ENCODE measurements around the gene CCNI2.
"Not testable (repeated sequence)": the region's sequence is repeated elsewhere in the genome, so short reads cannot be mapped to it uniquely, and the experiment has no call there.

CCNI2 gene

DNA sequence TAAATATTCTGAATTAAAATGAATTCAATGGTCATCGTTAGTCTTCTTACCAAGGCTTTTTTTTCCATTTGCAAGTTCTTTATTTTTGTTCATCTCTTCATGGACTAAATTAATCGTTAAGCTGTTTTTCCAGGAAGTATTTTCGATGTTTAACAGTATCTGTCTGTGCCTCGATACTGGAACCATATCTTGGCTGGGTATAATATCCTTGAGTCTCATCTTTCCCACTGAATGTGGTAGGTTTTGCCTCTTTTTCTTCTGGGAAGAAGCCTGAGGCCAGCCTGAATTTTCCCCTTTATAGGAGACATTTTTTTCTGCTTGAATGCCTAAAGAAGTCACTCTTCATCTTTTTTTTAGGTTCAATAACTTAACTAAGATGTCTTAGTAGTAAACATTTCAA lies 33.8 kb downstream of the CCNI2 start:
- no peak for DNase-seq (ENCODE audit: low spot score)

DNA sequence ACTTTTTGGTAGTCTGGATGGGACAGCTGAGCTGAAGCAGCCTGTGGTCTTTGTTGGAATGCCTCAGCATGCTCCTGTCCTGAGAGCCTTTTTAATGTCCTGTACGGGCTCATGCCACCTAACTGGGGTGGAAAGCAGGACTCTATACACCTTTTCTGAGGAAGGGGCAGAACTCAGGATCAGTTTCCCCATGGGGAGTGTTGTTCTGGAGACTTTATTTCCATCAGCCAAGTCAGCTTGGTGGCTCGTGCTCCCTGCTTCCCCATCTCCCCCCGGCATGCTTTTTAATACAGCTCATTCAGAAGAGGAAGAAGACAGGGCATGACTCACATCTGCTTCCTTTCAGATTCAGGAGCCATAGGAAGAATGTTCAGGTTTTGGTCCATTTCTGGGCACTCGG lies 34.9 kb downstream of the CCNI2 start:
- no peak for DNase-seq (ENCODE audit: low spot score)

DNA sequence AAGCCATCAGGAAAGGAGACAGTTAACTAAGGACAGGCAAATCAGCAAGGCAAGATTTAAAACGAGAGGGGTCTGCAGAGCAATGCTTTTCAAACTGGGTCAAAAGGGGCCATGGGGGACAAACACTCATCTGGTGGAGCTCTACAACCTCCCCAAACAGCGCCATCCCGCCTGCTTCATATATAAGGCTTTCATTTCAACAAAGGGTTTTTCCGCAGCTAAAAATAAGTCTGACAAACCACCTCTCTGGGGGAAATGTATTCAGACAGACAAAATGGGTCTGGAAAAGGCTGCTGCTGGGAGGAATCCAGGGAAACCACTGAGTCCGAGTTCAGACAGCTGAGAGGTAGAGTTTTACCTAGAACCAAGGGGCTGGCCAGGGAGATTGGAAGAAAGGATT lies 38.1 kb downstream of the CCNI2 start:
- no peak for DNase-seq (ENCODE audit: low spot score)

DNA sequence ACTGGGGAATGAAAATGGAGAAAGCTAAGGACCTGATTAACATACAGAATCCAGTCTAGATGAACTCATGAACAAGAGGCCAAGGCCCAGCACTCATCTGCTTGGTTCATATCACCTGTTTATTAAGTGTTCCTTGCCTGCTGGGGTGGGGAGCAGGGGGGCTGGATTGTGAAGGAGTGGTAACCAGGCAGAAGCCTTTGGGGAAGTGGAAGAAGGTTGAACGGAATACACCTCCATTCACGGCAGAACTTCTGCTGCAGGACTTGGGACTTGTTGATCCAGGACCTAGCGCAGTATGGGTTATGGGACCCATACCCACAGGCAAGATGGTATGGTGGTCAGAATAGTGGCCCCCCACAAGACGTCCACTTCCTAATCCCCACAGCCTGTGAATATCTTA lies 38.6 kb downstream of the CCNI2 start:
- no peak for DNase-seq (ENCODE audit: low spot score)

DNA sequence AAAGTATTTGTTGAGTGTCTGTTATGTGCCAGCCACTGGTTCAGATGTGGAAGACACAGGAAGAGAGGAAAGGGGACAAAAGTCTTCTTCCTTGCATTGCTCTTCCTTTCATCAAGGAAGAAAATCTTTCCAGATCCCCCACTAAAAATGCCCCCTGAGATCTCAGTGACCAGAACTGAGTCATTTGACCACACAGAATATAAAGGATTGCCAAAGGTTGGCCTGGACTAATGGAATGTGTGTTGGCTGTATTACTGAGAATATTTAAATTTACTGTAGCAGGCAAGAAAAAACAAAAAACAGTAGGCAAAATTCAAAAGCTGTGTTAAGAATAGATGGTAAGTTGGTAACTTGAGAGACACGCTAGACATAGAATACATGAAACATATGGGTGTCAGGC lies 39.9 kb downstream of the CCNI2 start:
- DNase-seq (ENCODE audit: low spot score): no peak

DNA sequence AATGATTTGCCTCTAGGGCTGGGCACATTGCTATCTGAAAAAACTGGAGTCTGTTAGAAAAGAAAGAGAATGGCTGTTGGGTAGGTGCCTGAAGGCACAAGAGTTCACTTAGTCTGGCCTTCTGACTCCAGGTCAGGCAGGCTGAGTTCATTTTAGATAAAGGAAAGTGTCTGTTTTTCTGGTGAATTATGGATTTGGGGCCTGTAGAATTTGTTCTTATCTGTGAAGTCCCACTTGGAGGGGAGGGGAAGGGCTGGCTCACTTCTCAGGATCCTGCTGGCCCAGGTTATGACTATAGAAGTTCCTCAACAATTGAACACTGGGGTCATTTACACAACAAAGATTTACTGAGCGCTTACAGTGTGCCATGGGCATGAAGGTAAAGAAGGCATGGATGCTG lies 41.3 kb downstream of the CCNI2 start:
- no peak for DNase-seq (ENCODE audit: low spot score)

DNA sequence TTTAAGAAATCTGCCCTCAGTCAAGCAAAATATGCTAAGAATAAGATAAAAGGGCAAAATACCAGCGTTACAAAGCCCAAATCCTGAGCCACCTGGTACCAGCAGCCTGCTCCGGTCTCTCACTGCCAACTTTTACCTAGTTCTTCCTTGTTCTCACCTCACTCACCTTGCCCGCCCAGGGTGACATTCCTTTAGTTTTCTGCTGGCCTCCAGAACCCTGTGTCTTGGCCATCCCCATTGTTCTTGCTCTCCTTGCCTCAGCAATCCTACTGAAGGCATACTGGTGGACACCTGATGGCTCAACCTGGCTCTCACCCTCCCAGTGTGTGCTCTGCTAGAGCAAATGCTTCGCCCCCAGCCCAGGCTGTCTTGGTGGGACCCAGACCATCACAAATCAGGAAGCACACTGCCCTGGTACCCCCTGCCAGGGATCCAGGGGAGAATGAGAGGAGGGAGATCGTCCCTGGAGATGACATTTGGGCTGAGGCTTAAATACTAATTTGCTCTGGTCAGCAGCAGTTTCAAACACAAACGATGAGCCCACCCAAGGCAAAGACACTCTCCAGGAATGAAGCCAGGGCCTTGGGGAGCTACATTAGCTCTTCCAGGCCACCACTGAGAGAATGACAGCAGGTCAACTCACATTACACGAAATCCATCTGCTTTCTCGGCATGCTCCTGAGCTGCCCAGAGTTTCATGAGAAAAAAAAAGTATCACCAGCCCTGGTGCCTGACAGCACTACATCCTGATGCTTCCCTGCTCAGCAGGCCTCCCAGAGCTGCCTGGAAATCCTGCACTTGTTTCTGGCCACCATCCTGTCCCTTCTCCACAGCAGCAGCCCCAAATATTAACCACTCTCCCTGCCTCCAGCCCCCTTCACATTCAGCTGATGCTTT lies 42.0 kb downstream of the CCNI2 start:
- no peak for DNase-seq (ENCODE audit: low spot score)

DNA sequence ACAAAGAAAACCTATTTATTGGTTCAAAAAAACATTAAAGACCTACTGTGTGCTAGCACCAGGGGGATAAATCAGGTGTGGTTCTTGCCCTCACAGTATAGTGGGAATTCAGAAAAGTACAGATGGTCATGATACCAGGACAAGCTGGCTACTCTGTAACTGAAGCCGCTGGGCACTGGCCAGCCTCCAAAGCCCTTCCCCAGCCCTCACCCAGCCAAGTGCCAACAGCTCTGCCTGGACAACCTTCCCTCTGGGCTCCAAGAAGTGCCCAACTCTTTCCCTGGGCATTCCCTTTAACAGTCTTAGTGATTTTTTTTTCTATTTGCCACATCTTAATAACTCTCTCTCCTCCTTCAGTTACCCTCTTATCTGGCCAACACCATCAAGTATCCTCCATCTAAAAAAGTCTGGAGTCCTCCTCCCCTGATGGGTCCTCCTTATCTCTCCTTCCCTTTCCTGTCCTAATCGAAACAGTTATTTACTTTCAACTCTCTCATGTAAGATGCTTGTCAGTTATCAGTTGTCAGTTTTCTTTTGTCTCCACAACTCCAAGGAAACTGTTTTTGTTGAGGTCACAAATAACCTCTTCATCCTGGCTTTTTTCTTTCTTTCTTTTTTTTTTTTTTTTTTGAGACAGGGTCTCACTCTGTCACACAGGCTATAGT lies 43.1 kb downstream of the CCNI2 start:
- no peak for DNase-seq (ENCODE audit: low spot score)

DNA sequence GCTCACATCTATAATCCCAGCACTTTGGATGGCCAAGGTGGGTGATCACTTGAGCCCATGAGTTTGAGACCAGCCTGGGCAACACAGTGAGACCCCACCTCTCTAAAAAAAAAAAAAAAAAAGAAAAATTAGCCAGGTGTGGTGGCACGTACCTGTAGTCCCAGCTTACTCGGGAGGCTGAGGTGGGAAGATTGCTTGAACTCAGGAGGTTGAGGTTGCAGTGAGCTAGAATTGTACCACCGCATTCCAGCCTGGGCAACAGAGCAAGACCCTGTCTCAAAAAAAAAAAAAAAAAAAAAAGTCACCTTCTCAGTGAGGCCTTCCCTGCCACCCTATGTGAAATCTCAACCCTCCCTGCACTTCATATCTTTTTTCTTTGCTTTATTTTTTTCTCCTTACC lies 43.8 kb downstream of the CCNI2 start:
- DNase-seq (ENCODE audit: low spot score): no peak

DNA sequence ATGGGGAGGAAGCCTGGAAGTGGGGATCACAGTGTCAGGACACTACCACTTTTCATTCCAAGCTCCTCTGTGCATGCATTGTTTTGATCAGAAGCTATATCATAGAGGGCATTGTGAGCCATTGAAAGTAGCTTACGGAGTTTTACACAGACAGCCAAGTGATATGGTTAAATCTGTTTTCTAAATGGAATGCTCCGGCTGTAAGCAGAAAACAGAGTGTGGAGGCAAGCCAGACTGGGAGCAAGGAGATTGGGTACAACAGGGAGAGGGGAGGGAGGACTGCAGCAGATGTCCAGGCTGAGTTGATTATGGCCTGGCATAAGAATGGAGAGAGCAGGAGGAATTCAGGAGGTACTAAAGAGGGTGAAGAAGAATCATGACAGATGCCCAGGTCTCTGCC lies 50.4 kb downstream of the CCNI2 start:
- DNase-seq (ENCODE audit: low spot score): no peak

DNA sequence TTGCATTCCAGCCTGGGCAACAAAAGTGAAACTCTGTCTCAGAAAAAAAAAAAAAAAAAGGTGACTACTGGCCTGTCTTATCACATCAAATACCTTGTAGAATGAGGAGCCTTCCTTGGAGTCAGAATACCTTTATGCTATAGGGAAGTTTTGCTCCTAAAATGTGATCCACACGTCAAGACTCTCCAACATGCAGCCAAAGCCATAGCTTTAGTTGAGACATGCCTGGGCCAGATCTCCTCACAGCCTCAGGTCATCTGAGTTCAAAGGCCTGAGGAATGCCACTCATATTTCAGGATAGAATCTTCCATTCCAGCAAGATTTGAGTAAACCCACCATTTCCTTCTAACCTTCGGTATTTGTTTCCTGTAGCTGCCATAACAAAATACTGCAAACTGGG lies 52.2 kb downstream of the CCNI2 start:
- no peak for DNase-seq (ENCODE audit: low spot score)

DNA sequence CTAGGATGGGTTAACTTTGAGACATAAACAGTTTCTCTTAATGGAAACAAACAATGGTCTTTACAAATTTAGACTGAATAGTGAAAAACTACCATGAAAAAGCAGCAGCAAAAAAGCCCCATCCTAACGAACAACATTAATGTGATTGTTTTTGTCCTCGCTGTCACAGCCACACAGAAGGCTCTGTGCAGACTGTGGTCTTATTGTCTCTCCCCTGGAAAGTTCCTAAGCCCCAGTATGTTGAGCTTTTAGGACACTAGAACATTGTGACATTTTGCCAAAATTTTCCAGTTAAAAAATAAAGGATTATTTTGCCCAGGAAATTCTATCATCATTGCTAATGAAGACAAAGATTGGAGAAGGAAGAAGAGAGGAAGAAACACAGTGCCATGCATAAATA lies 53.3 kb downstream of the CCNI2 start:
- DNase-seq (ENCODE audit: low spot score): no peak

DNA sequence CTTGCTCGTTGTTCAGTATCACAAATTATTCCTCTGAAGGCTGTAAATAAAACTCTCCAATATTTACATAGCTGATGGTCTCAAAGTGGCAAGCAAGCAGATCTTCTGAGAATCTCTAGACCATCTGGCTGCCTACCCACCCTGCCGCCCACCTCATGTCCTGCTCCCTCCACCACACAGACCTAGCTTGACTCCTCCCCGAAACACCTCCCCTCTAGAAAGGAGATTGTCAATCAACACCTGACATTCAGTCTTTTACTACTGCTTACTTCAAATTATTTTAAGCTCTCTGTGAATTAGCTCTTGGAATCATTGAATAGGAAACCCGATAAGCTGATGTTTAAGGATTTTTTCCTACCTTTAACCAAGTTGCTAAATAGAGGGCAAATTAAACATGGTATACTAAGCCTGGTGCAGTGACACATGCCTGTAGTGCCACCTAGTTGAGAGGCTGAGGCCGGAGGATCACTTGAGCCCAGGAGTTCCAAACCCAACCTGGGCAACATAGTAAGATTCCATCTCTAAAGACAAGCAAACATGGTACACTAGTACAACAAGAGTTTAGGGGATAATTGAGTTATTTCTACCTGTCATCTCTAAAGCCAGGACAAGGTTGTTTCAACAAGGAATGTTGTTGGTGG lies 54.9 kb downstream of the CCNI2 start:
- DNase-seq (ENCODE audit: low spot score): no peak

DNA sequence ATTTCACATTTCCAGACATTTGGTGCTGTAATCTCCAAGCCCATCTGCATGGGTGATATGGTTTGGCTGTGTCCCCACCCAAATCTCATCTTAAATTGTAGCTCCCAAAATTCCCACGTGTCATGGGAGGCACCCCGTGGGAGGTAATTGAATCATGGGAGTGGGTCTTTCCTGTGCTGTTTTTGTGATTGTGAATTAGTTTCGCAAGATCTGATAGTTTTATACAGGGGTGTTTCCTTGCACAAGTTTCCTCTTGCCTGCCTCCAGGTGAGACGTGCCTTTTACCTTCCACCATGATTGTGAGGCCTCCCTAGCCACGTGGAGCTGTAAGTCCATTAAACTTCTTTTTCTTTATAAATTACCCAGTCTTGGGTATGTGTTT lies 55.5 kb downstream of the CCNI2 start:
- DNase-seq (ENCODE audit: low spot score): not testable (repeated sequence)

Measured in NAMALWA (cell line).